SKM-1 (cell line): Measurements from ENCODE around the gene CCDC40.

Source experiments
- DNase-seq: peaks from one replicate; lab custom pipeline; 2025; ENCODE audit not compliant: unreplicated experiment; lab: John Stamatoyannopoulos, UW

The CCDC40 gene

GRCh38 chr17:80018917-80019651 is 17.4 kb upstream of the CCDC40 start:
- no peak for DNase-seq

- DNase-seq = no peak
Observed at GRCh38 chr17:80021600-80021999, 14.8 kb upstream of the CCDC40 start.

GRCh38 chr17:80023481-80024205 is 12.8 kb upstream of the CCDC40 start:
- no peak for DNase-seq

GRCh38 chr17:80024206-80024972 is 12.1 kb upstream of the CCDC40 start:
- DNase-seq = no peak

- no peak for DNase-seq
Observed at GRCh38 chr17:80025140-80025539, 11.3 kb upstream of the CCDC40 start.

GRCh38 chr17:80025796-80026195 is 10.6 kb upstream of the CCDC40 start:
- DNase-seq = no peak

GRCh38 chr17:80026359-80027042 is 9.9 kb upstream of the CCDC40 start:
- DNase-seq = no peak

- DNase-seq = no peak
Observed at GRCh38 chr17:80027043-80027435, 9.4 kb upstream of the CCDC40 start.

- DNase-seq = no peak
Observed at GRCh38 chr17:80028030-80028429, 8.4 kb upstream of the CCDC40 start.

GRCh38 chr17:80029258-80029974 is 7.0 kb upstream of the CCDC40 start:
- no peak for DNase-seq

GRCh38 chr17:80030730-80031410 is 5.6 kb upstream of the CCDC40 start:
- no peak for DNase-seq

- no peak for DNase-seq
Observed at GRCh38 chr17:80031691-80032430, 4.6 kb upstream of the CCDC40 start.

GRCh38 chr17:80032614-80033171 is 3.7 kb upstream of the CCDC40 start:
- no peak for DNase-seq

- no peak for DNase-seq
Observed at GRCh38 chr17:80033840-80034239, 2.6 kb upstream of the CCDC40 start.

GRCh38 chr17:80034791-80035686 is 1.4 kb upstream of the CCDC40 start:
- DNase-seq = no peak

- no peak for DNase-seq
Observed at GRCh38 chr17:80035687-80035936, 830 bp upstream of the CCDC40 start, which contains the start of gene TBC1D16. TBC1D16 (minus strand) TSS chr17:80035872; CDS start chr17:80013547, 22,325 bp downstream.

GRCh38 chr17:80036715-80037477 is 454 bp downstream of the CCDC40 start:
- no peak for DNase-seq
